HK-2 (cell line): Measurements from ENCODE around the gene DOLPP1.
A peak's percentile ranks its signal among the peaks of the same experiment; 100 is the strongest.

Experiments
- DNase-seq: peaks from one replicate; pipeline ENCODE4 v3.0.0-alpha.2; 2018; ENCODE audit not compliant: unreplicated experiment

DOLPP1 gene

DNA sequence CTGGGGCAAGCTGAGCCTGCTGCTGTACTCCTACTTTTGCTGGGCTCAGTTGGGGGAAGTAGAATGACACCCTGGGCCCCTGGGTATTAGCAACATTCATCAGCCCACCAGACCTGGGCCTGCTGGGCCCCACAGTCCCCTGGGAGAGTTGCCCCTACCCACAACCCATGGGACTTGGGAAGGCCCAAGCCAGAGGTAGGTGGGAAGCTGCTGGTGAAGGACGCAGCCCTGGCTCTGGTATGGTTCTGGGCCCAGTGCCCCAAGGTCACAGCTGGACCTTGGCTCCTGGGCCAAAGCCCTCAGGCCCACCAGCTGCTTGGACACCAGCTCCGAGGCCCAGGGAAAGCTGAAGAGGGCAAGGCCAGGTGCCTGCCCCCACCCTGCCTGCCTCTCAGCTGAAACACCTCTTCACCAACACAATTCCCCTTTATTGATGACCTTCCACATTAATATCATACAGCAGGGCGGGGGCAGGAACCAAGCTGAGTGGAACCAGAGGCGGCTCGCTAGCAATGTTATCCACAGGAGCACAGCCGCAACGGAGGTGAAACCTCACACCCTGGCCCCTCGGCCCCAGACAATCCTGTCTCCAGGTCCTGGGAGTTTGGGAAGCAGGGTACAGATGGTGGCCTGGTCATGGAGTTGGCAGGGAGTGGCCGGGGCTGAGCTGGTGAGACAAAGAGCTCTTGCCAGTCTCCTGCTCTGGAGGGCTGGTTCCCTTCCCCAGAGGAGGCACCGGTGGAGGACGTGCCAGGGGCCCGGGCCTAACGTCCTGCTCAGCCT lies 13.7 kb downstream of the DOLPP1 start:
- no peak for DNase-seq

DNA sequence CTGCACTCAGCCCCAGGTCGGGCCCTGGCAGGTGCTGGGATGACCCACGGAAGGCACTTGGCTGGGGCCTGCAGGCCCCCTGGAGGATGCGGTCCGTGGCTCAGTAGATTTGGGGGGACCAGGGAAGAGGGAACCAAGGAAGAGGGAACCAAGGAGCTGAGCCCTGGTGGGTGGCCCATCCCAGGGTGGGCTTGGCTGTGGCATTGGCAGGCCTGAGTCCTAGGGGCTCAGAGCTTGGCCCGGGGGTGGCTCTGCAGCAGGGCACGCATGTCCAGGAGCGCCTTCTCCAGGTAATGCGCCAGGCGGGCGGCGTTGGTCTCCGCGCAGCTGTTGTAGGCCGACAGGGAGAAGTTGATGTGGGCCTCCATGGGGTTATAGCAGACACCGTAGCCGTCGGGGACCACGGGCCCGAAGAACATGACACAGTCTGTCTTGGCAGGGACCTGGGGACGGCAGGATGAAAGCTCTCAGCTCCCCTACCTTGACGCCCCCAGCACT lies 14.3 kb downstream of the DOLPP1 start:
- DNase-seq = no peak

DNA sequence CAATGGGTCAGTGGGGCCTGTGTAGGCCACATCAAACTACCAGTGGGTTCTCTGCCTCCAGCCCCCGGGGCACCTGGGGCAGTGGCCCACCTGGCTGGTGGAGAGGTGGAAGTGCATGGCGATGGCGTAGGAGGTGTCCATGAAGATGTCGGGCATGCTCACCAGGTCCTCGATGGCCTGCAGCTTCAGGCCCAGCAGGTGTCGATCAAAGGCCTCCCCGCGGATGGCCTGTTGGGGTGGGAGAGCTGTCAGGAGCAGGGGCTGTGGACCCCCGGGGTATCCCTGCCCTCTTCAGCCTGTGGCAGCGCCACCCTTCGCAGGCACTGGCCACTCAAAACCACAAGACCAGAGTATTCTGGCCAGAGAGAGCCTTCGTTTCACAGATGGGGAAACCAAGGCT lies 15.0 kb downstream of the DOLPP1 start:
- DNase-seq = no peak

DNA sequence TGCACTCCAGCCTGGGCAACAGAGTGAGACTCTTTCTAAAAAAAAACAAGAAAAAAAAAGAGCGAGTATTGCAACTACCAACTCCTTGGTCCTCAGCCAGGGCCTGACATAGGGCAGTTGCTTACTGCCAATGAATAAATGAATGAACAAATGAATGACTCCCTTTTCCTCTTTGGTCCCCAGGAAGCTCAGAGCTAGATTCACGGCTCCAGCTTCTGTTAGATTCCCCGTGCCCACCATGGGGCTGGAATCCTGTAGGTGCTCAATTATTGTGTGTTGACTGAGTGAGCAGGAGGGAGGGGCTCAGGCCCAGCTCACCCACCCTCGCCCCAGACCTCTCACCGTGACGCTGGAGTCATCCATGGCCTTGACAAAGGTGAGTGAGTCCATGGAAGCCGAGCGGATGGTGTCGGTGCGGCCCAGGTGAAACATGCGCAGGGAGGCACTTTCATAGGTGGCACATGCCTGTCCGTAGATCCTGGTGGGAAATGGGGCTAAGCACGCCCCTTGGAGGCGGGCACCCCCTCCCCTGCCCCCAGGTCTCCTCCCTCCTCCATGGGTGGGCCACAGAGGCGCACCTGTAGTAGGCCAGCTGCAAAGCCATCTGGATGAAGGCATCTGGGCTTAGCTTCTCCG lies 16.9 kb downstream of the DOLPP1 start:
- DNase-seq = no peak

DNA sequence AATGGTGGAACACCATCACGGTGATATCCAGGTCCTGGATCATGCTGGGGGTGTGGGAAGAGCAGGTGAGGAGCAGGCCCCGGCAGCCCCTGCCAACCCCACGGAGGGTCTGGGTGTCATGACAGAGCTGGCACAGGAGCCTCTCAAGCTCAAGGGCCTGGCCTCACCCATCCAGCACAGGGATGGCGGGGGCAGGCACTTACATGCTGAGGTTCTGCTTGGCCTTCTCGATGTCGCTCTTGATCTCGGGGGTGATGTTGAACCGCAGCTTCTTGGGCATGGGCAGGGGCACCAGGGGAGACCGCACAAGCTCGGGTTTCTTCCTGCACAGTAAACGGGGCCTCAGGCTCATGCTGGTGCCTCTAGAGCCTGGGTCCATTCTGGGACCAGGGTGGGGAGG lies 17.4 kb downstream of the DOLPP1 start:
- DNase-seq = no peak

DNA sequence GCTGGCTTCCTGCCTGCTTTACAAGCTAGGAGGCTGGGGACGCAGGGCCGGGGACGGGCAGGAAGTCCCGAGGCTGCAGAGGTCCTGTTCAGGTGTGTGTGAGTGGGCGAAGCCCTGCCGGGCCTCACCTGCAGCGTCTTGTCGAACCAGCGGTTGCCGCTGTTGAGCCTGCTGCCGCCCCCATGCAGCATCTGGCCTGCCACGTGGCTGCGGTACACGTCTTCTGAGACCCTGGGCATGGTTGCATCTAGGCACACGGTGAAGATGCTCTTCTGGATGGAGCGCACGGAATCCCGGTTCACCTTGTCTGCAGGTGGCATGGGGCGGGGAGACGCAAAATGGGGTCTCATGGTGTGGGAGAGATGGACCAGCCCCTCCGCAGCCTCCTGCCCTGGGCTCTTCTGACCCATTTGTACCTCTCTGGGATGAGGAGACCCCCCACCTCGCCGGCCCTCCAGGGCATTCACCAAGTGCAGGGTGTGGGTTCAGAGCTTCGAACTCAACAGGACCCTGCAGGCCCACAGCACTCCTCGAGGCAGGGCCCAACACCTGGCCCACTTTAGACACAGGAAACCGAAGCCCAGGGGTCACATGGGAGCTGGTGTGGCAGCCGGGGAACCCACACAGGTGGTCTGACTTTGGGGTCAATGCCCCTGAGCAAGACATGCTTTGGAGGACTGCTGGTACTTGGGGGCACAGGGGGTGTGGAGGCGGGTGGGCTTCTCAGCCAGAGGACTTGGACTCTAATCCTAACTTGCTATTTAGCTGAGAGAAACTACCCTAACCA lies 19.7 kb downstream of the DOLPP1 start:
- DNase-seq = no peak

DNA sequence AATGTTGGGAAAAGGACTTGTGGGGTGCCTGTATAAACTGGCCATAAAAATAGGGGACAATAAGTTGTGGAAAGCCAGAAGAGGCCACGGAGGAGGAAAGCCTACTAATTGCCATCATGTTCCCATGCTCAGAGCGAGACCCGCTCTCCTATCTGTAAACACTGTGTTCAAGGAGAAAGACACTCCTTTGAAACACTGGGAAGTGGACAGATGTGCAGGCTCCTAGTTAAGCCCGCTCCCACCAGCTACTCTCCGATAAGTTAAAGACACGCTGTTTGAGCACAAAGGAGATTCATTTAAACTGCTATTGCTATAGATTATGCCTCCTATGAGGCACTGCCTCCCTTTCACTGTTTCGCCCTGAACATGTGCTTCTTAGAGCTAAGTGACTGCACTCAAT lies 20.4 kb downstream of the DOLPP1 start:
- DNase-seq = no peak

DNA sequence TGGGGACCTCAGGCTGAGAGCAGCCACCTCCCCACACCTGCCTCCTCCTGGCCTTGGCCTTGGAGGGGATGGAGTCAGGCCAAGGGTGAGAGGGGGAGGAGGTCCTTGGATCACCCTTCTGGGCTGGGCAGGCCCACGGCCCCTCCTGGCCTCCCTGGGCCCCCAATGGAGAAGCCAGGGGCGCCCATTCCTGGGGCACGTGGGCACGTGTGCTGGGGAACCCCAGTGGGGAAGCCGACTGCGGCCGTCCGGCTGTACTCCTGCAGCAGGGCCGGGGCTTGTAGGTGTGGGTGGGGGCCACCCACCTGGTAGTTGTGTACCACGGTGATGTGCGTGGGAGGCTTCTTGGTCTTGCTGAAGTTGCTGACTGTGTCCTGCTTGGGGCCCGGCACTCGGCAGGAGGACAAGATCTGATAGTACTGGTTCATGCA lies 21.2 kb downstream of the DOLPP1 start:
- DNase-seq = no peak

DNA sequence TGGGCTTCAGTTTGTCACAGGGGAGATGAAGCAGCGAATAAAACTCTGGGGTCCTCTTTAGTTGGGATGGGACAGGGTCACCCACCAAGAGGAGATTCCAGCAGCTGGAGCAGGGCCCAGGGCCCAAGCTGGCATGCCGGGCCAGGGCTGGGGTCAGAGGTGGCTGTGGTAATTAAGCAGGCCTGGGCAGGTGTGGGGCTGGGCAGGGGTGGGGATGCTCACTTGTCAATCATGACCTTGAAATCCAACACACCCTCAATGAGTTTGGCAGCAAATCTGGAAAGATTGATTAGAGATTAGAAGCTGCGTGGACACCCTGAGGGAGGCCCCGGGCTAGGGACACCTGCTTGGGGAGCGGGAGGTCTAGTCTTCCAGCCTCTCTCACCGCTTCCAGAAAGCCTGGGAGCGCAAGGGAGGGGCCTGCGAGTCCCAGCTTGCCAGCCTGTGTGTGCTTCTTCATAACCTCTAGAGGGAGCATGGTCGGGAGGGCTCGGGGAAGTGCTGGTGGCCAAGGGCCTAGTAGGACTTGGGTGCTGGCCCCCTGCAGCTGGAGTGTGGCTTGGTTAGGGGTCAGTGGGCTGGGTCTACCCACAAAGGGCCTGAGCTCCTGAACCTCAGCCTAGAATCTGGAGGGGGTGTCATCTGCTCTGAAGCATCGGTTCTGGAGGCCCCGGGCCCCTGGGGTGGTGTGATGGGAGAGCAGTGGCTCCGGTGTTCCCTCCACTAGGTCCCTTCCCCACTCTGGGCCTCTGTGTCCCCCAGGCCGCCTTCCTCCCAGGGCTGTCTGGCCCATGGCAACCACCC lies 22.1 kb downstream of the DOLPP1 start:
- DNase-seq = peak; percentile 30

DNA sequence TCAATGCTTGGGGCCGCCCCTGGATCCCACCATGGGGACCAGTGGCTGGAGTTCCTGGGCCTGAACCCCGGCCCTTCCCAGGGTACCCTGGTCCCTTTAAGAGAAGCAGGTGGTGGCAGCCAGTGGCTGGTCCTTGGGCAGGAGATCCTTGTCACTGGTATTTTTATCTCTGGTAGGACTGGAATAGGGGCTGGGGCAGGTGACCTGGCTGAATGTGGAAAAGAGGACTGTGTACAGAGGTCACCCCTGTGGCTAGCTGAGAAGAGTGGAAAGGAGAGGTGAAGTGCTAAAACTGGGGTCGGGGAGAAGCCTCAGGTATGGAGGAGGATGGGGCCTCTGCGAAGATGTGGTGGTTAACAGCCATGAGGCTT lies 22.7 kb downstream of the DOLPP1 start:
- DNase-seq = no peak

DNA sequence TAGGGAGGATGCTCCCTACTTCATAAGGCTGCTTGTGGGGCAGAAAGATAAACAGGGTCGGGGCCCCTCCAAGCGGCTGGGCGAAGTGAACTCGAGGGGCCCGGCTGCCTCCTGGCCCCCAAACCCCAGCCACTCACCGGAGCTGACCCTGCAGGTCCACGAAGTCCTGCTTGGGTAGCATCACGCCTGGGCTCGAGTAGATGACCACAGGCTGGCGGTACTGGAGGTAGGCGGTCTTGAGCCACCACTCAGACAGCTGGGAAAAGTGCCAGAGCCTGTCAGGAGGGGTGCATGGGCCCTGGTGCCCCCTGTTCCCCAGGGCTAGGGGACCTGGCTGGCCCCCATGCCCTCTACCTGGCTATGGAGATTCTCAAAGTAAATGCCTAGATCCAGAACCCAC lies 23.1 kb downstream of the DOLPP1 start:
- no peak for DNase-seq

DNA sequence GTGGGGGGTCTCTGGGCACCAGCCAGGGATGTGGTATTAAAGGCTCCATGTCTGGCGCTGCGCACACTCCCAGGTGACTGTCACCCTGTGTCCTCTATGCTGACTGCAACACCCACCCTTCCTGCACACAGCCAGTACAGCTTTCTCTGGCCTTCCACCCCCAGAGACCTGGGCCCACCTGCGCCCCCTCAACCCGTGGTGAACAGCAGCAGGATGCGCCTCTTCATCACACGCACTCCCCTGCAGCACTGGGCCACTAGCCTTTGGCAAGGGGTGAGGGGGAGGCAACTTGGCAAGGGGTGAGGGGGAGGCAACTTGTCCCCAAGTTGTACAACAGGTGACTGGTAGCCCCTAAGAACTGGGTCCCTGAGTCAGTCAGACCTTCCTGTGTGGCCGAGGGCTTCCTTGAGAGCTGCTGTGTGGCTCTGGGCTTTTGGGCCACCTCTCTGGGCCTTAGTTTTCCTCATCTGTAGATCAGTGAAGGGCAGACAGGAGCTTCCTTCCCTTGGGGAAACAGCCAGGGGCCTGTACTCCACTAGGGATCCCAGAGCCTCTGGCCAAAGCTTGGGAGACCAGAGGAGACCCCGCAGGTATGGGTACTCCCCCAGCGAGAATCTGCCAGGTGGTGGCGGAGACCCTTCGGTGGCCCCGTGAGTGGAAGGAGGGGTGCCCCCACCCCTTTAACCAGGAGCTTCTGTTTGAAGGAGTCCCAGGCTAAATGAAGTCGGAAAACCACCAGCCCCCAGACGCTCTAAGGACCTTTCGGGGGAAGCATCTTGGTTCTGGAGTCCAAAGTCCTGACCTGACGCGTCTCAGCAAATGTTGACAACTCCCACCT lies 25.2 kb downstream of the DOLPP1 start:
- DNase-seq = no peak

DNA sequence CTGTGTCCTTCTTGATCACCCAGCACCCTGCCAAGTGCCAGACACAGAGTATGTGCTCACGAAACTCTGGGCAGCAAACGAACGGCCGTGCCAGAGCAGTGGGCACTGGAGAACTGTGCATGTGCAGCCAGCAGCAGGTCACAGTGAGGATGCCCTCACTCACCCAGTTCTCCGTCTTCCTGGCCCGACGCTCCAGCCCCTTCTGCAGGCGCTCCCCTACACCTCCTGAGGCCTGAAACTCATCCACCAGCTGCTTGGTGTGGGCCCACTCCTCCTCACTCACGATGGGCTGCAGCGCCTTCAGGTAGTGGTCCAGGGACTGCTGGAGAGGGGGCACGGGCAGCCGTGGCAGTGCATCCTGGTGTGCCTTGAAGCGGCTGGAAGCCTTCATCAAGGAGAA lies 26.7 kb downstream of the DOLPP1 start:
- no peak for DNase-seq

DNA sequence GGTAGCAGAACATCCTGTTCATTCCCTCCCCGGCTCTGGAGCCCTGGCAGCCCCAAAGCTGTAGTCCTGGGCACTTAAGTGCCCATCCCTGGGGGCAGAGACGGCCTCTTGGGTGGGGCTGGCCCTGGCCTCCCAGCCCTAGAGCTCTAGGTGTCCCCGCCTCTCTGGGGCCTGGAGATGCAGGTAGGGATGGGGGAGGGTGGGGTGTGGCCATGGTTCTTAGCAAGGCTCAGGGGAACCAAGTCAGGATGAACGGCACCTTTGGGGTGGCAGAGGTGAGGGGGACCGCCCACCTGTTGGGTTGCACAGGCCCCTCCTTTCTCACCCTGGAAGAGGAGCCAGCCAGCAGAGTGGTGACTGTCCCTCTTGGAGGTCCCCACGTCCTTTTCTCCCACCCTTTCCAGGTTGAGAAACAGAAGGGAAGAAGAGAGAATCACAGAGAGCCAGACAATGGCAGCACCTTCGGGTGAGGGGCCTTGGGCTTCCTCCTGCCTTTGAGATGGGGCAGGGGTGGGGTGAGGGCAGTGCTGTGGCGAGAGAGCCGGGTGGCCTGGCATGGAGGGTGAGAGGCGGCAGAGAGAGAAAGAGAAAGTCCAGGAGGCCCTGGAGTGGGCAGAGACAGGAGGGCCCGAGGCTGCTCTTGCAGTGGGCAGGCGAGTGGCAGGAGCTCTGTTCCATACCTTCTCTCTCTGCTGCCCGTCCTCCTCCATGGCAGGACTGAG lies 27.3 kb downstream of the DOLPP1 start:
- no peak for DNase-seq

DNA sequence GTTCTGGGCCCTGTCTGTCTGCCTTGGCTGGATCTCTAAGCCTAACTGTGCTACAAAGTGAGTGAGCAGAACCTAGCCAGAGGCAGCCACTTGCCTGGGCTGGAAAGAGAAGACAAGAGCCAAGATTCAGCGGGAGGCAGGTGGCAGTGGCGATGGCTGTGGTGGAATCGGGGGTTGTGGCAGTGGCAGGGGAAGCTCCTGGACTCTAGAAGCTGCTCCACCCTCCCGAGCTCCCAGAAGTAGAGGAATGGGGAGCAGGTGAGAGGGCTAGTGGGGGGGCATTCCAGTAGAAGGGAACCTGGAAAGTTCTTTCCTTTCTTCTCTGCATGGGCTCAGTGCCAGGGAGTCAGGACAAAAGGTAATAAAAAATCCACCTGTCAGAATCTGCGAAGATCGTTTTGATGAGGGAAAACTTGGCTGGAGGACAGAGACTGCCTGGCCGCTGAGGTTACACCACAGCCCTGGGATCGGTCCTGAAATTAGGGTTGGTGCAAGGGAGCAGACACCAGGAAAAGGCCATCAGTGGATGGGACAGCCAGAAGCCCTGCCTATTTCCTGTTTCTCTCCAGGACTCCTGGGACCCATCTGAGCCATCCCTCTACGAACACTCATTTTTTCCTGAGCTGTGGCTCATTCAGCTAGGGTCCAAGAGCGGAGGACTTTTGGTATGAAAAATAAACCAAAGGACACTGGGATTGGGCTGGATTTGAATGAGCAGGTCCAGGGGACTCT lies 28.1 kb downstream of the DOLPP1 start:
- DNase-seq = no peak

DNA sequence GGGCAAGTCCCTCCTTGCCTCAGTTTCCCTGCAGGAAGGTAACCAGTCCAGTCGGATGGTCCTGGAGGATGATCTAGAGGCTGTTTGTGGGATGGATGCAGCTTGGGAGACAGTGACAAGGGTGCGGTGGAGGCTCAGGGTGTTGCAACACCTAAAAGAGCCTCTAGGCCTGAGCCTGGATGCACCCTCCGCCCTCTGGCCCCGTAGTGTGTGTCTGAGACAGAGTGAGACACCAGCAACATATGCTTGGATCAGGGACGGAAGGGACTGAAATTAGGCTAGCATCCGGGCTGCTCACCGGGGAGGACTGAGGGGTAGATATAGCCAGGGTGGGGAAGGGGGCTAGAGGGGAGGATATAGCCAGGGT lies 28.6 kb downstream of the DOLPP1 start:
- DNase-seq = no peak

DNA sequence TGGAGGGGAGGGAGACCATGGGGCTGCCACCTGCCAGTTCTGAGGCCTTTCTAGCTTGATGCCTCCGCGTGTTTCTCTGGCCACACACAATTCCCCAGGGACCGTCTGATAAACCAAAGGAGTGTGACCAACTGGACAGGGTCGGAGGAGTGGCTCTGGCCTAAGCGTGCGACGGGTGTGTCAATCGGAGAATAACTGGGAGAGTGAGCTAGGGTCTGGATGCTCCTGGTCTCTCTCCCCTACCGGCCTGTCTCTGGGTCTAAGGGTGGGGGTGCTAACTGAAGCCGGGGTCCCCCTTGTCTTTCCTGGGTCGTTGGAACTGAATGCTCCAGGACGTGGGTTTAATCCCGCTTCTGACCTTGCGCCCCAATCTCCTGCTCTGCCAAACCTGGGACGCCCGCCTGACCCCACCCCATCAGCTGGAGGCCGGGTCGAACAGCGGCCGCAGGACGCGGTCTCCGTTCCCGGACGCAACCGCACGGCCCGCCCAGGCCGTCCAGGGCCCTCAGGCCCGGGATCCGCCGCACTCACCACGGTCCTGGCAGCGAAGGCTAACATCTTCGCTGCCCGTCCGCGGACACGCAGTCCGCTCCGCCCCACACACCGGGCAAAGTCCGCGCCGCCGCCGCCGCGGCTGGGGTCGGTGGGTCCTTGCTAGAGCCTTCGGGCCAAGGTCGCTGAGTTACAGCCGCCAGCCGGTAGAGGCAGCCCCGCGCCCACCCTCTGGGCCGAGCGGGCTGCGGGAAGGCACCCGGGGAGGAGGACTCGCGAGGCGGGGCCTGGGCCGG lies 29.2 kb downstream of the DOLPP1 start:
- peak; percentile 32 for DNase-seq

DNA sequence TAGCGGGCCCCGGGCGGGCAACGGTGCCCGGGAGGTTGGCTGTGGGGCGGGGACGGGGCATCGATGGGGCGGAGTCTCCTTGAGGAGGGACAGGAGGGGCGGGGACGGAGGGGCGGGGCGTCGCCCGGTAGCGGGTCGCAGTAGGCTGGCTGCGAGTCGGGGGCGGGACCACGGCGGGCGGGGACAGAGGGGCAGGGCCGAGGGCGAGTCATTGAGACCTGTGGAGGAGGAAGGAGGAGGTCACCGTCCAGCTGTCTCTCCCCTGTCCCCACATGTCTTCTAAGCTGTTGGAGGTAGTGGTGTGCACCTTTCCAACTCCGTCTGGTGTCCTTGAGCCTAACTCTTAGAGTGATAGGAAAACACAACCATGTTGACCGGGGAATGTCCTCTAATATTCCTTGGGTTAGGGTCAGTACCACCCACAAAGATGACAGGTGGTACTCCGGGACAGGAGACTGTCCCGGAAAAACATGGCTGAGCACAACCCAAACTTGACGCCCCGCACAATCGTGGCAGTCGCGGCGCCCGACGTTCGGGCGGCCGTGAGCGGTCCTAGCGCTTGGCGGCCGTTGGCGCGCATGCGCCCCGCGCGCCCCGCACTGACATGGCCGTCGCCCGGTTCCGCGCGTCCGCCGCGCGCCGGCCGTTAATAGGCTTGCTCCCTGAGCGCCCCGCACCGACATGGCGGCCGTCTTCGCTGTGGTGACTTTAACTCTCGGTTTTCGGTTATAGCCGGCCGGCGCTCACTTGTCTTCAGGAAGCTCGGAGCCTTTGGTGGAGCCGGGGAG lies 30.0 kb downstream of the DOLPP1 start, which contains the start of the genes CRAT and PTPA:
Gene CRAT (minus strand): TSS at position 54 of the 788 bp plus-strand sequence. CDS start 284 bp downstream, outside the sequence.
Gene PTPA (plus strand): TSS at position 676 of the 788 bp plus-strand sequence. CDS start 186 bp downstream, outside the sequence.
- DNase-seq = peak; percentile 99
